ENCODE results near the gene LRBA.

LRBA gene

GRCh38 chr4:150816491-150816890 lies 198.6 kb downstream of the LRBA start:
- TF ChIP-seq CTCF (IDR thresholded peaks at IDR 0.05): no peak
- no peak overlapping the region for H3K27ac ChIP-seq
- H3K4me3 ChIP-seq: no peak overlapping the region
- no peak for DNase-seq (ENCODE audit: low spot score)

- no peak for TF ChIP-seq CTCF (IDR thresholded peaks at IDR 0.05)
- DNase-seq (ENCODE audit: low spot score): no peak
- Histone ChIP-seq H3K27ac (no peak overlapping the region), H3K4me3 (no peak overlapping the region)
Observed at GRCh38 chr4:150814873-150815272, 200.2 kb downstream of the LRBA start.

GRCh38 chr4:150805183-150806025 lies 209.7 kb downstream of the LRBA start:
- DNase-seq (ENCODE audit: low spot score): no peak
- no peak for TF ChIP-seq CTCF (IDR thresholded peaks at IDR 0.05)
- Histone ChIP-seq H3K27ac (no peak overlapping the region), H3K4me3 (no peak overlapping the region)

- no peak for TF ChIP-seq CTCF (IDR thresholded peaks at IDR 0.05)
- H3K4me3 ChIP-seq: no peak overlapping the region
- DNase-seq (ENCODE audit: low spot score): no peak
Observed at GRCh38 chr4:150801833-150802232, 213.3 kb downstream of the LRBA start.

GRCh38 chr4:150799207-150799606 lies 215.9 kb downstream of the LRBA start:
- Histone ChIP-seq H3K4me3 (no peak overlapping the region), H3K27ac (no peak overlapping the region)
- no peak for DNase-seq (ENCODE audit: low spot score)
- no peak for TF ChIP-seq CTCF (IDR thresholded peaks at IDR 0.05)

More at GRCh38 chr4:150801833-150802232, 213.3 kb downstream of the LRBA start:
- no peak overlapping the region for H3K27ac ChIP-seq

- DNase-seq (ENCODE audit: low spot score): no peak
- Histone ChIP-seq H3K27ac (no peak overlapping the region), H3K4me3 (no peak overlapping the region)
- TF ChIP-seq CTCF (IDR thresholded peaks at IDR 0.05): no peak
Observed at GRCh38 chr4:150794706-150795105, 220.4 kb downstream of the LRBA start.

GRCh38 chr4:150789864-150790263 lies 225.2 kb downstream of the LRBA start:
- Histone ChIP-seq H3K4me3 (no peak overlapping the region), H3K27ac (no peak overlapping the region)
- no peak for TF ChIP-seq CTCF (IDR thresholded peaks at IDR 0.05)
- no peak for DNase-seq (ENCODE audit: low spot score)
